DMS114 treated with DMSO at 0.1 percent for 48 hours (cell line): ENCODE data around the gene SMIM15.
"Not testable (repeated sequence)": the region's sequence is repeated elsewhere in the genome, so short reads cannot be mapped to it uniquely, and the experiment has no call there.

ENCODE experiments used
- DNase-seq: peaks from one replicate; lab custom pipeline; 2025; ENCODE audit not compliant: unreplicated experiment; lab: John Stamatoyannopoulos, UW

SMIM15 gene, protein sequence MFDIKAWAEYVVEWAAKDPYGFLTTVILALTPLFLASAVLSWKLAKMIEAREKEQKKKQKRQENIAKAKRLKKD

GRCh38 chr5:61162010-61162831 is at the start of gene SMIM15:
Gene SMIM15 (minus strand): TSS chr5:61162468. CDS start chr5:61160171, 2,297 bp downstream.
- peak; percentile 75 for DNase-seq

DNA sequence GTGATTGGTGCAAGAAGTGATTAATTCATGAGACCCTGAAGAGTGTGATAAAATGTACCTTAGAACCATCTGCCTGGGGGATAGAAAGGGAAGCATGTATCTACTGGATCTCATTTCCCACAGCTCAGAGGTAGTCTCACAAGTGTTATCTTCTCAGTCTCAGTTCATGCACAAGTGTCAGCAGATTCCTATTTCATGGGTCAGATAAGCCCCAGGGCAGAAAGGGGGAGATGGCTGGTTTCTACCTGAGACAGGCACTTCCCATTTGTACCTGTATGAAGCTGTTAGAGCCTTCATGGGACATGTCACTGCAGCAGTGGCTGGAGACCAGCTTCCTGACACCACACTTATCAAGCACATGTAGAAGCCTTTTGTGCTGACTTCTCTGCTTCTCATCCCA is 45.6 kb upstream of the SMIM15 start:
- DNase-seq, result no peak

DNA sequence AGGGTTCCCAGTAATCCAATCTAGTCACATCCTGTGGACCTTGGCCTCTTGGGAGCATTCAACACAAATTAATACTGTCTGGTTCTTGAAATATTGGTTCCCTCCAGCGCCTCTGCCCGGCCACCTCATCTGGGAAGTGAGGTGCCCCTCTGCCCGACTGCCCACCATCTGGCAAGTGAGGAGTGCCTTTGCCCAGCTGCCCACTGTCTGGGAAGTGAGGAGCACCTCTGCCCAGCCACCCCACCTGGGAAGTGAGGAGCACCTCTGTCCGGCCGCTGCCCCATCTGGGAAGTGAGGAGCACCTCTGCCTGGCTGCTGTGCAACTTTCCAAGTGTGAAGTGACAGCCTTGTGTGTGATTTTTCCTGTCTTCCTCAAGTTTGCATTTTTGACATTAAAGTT is 42.7 kb upstream of the SMIM15 start:
- DNase-seq, result no peak

DNA sequence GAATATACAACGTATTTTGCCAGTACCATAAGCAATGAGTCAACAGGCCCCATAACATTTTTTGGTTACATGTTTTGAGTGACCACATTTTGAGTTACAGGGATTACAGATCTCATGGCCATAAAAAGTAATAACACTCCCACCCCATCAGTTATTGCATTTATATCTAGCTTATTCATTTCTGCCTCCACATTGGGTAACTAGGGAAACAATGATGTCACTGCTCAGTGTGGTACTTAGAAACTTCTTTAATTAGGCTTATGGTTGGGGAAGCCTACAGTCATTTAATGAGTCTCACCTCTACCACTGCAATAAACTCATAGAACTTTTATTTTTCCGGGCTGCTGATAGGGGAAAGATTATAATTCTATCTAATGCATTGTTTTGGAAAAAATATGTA is 39.9 kb upstream of the SMIM15 start:
- DNase-seq, result no peak

- DNase-seq, result no peak
Observed at GRCh38 chr5:61200582-61201155, 38.4 kb upstream of the SMIM15 start.

DNA sequence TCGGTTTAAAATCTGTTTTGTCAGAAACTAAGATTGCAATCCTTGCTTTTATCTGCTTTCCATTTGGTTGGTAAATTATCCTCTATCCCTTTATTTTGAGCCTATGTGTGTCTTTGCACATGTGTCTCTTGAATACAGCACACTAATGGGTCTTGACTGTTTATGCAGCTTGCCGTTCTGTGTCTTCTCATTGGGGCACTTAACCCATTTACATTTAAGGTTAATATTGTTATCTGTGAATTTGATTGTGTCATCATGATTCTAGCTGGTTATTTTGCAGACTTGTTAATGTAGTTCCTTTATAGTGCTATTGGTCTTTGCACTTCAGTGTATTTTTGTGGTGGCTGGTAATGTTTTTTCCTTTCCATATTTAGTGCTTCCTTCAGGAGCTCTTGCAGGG is 36.3 kb upstream of the SMIM15 start:
- DNase-seq, result no peak

- not testable (repeated sequence) for DNase-seq
Observed at GRCh38 chr5:61187826-61188225, 25.6 kb upstream of the SMIM15 start.

GRCh38 chr5:61187352-61187751 is 25.1 kb upstream of the SMIM15 start:
- DNase-seq, result not testable (repeated sequence)

DNA sequence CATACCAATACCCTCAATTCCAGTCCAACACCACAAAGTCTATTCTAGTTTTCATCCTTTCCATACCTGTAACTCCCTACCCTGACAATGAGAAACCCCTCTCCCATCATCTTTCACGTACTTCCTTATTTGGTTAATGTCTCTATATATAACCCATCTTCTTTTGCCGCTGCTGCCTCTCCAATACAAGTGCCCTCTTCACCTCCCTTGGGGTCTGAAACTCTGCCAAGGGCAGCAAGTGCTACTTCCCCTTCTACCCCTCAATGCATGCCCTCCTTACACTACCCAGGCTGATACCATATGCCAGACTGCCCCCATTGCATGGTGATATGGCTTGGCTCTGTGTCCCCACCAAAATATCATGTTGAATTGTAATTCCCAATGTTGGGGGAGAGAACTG is 24.4 kb upstream of the SMIM15 start:
- no peak for DNase-seq

DNA sequence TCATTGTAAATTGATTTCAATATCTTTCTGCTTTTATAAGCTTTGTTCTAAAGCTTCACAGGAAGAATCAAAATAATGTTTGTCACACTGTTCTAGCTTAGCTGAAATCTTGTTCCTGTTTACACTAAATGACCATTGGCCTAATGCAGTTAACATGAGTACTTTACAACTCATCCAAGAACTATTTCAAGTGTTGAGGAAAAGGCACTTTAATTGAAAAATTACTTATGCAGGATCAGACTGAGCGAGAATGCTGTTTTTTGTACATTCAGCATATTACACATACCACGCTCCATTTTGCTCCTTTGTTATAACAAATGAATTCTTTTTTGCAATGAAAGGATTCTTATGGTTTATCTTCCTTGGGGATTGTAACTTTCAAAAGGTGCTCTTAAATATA is 22.4 kb upstream of the SMIM15 start:
- DNase-seq, result no peak

DNA sequence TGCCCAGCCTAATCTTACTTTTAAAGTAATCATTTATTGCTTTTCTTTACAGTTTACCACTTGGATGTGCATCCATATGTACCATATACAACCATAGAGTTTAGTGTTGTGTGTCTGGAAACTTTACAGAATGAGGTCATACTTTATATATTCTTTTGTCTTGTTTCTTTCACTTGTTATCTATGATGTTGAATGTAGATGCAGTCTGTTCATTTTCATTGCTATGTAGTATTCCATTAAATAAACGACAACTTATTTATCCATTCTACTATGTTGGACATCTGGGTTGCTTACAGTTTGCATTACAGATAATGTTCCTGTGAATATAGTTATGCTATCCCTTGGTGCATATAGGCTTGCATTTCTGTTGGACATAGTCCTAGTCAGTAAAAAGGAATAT is 21.3 kb upstream of the SMIM15 start:
- DNase-seq, result no peak

DNA sequence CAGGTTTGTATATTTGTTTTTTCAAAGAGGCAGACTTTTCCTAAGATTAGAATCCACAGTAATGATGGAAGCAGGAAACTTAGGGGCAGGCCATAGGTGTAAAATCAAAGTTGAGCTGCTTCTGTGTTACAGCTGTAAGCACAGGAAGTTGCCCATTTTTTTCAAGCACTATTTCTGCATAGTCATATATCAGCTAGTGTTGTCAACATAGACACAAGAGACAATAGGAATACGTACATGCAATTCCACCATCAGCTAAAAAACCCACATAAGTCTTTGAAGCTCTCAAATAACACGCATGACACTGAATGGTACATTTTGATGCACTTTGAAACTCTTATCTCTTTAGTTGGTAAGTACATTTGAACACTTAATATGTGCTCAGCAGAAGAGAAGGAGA is 20.2 kb upstream of the SMIM15 start:
- DNase-seq, result no peak

DNA sequence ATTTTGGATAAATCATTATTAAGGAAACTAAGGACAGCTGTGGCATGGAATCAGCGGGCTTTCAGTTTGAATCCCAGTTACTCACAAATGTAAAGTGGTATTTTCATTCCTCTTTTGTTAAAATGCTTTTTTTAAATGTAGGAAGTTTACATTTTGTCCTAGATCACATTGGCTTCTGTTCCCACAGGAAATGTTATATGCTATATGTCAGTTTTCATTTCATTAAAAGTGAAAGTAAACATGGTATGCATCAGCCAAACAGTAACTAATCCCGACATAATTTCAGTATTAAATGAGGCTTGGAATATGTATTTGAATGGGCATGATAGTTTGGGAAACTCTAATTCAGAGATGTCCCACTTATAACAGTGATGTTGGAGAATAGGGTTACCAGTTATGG is 18.6 kb upstream of the SMIM15 start:
- DNase-seq, result no peak

DNA sequence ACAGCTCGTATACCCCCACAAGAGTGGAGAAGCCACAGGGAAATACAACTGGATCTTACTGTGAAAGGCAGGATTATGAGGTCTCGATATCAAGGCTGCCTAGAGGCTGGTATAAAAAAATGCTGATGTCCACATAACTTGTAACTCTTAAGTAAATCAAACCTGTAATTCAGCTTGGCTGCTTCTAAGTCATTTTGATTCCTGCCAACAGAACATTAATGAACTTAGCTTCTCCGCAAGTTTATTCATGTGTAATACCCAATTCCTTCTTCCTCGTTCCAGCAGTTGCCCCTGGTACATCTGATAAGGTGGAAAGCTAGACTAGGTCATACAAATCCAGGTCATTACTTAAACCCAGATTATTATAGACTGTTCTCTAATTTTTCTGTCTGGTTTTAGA is 16.4 kb upstream of the SMIM15 start:
- DNase-seq, result no peak

GRCh38 chr5:61177716-61178115 is 15.4 kb upstream of the SMIM15 start:
- no peak for DNase-seq

GRCh38 chr5:61177070-61177469 is 14.8 kb upstream of the SMIM15 start:
- DNase-seq, result no peak

DNA sequence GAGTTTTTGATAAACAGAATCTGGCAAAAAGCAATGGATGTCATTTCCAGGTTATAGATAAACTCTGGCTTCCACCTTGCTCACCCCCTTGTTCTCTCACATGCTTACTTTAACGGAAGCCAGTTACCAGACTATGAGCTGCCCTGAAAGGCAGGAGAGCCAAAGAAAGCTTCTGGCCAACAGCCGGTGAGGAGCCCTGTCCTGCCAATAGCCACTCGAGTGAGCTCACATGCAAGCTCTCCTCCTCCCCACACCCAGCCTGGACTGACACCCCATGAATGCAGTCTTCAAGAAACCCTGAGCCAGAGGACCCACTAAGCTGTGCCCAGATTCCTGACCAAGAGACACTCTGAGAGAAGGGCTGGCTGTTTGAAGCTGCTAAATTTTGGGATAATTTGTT is 14.4 kb upstream of the SMIM15 start:
- no peak for DNase-seq

DNA sequence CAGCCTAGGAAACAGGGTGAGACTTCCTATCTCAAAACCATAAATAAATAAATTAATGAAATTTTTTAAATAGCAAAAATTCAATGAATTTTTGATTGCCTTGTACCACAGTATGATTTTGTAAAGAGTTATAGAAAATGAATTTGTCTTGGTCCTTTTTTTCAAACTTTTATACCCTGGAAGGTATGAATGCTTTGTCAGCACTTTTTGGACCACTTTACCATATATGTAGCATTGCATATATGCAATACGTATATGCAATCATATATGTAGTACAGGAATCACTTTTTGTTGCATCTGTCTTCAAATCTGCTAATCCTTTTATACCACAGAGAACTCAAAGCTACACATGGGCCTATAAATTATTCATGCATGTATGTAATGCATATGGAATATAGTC is 9.2 kb upstream of the SMIM15 start:
- DNase-seq, result no peak

GRCh38 chr5:61168951-61169350 is 6.7 kb upstream of the SMIM15 start:
- DNase-seq, result no peak

DNA sequence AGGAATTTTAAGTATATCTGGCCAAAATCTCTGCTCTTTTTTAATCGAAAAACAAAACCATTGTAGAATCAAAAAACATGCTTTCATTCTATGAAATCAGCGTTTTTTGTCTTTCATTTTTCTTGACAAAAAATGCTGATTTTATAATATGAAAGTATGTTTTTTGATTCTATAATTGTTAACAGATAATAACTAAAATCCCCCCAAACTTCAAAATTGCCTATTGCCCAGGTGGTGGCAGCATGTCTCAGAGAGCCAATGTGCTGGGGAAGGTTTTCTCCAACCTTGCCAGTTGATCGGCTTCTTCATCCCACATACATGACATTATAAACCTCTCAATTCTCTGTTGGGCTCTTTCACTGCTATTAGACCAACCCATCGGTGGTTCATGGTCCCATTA is 5.1 kb upstream of the SMIM15 start:
- DNase-seq, result no peak

- no peak for DNase-seq
Observed at GRCh38 chr5:61163905-61164304, 1.6 kb upstream of the SMIM15 start.

DNA sequence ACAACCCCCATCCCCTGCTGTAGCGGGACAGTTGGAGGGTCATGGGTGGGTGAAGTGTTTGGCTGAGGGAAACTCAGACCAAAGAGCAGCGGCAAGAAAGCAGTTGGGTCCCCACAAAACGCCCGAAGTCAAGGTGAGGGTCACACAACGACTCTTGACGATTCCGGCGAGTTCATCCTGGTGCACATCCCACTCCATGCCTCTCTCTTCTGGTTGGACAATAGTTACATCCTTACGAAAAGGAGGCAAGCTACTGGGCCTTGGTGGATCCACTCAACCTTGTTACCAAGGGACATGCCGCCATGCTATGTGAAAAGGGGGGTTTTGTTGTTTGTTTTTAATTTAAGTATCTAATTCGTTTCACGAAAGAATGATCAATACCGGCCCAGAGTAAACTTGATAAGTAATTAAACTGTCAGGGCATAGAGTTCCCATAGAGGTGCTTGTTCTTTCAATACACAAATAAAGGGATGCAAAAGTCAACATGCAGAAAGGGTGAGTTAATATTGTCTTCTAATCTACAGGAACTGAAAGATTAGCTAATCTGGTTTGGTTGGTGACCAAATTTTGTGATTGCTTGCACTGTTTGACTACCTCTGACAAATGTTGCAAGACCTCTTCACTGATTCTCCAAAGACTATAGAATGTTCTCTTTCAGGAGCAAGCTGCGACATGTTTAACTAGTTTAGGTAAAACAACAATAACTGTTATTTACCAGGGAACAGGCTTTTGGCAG is 732 bp upstream of the SMIM15 start:
- DNase-seq, result no peak
